ENCODE data around the gene ARHGEF40.

The ARHGEF40 gene

GRCh38 chr14:21084396-21084795, 14.3 kb downstream of the ARHGEF40 start:
- DNase-seq = no peak

GRCh38 chr14:21084998-21085853, 15.1 kb downstream of the ARHGEF40 start:
- DNase-seq = peak; percentile 60

GRCh38 chr14:21086908-21087293, 16.8 kb downstream of the ARHGEF40 start:
- no peak for DNase-seq

- DNase-seq = peak; percentile 94
Measured at GRCh38 chr14:21087294-21088091, 17.4 kb downstream of the ARHGEF40 start.

- DNase-seq = no peak
Measured at GRCh38 chr14:21088687-21089086, 18.6 kb downstream of the ARHGEF40 start.

- DNase-seq = no peak
Measured at GRCh38 chr14:21089271-21089670, 19.2 kb downstream of the ARHGEF40 start.

GRCh38 chr14:21089877-21090193, 19.7 kb downstream of the ARHGEF40 start:
- DNase-seq = no peak

- no peak for DNase-seq
Measured at GRCh38 chr14:21090194-21090939, 20.3 kb downstream of the ARHGEF40 start.

- no peak for DNase-seq
Measured at GRCh38 chr14:21090940-21091663, 21.0 kb downstream of the ARHGEF40 start.

- DNase-seq = no peak
Measured at GRCh38 chr14:21091821-21092272, 21.7 kb downstream of the ARHGEF40 start.

GRCh38 chr14:21092273-21093011, 22.3 kb downstream of the ARHGEF40 start:
- DNase-seq = peak; percentile 61

- DNase-seq = no peak
Measured at GRCh38 chr14:21093018-21093417, 22.9 kb downstream of the ARHGEF40 start.

- DNase-seq = peak; percentile 28
Measured at GRCh38 chr14:21093769-21094681, 23.9 kb downstream of the ARHGEF40 start.

GRCh38 chr14:21095430-21096205, 25.5 kb downstream of the ARHGEF40 start:
- peak; percentile 66 for DNase-seq

GRCh38 chr14:21096438-21096837, 26.3 kb downstream of the ARHGEF40 start:
- DNase-seq = no peak

- no peak for DNase-seq
Measured at GRCh38 chr14:21096978-21097635, 27.0 kb downstream of the ARHGEF40 start.

GRCh38 chr14:21097636-21098075, 27.6 kb downstream of the ARHGEF40 start:
- no peak for DNase-seq

GRCh38 chr14:21098076-21098891, 28.2 kb downstream of the ARHGEF40 start, which contains the start of gene ZNF219:
Gene ZNF219, minus strand, starts transcription at chr14:21098655. Its CDS starts 5,064 bp downstream, at chr14:21093591.
- DNase-seq = peak; percentile 55
